Stomach (tissue), 4 donors: ENCODE data around the gene CNEP1R1.

Experiments used
- CTCF ChIP-seq, 7 experiments: fragments of 450-650 bp in 4 of 7; fragments of 200-600 bp in 3 of 7; sonication (generic) in 3 of 7; IDR thresholded peaks; one replicate each; pipeline ENCODE4 v1.5.1; 2016 to 2019; ENCODE audit warnings: antibody characterized with exemption in 7 of 7, control low read depth in 2 of 7, mild to moderate bottlenecking in 1 of 7
- EP300 ChIP-seq: sonication (generic); formaldehyde crosslinking; IDR thresholded peaks from one replicate; pipeline ENCODE4 v1.6.1; 2017; ENCODE audit warnings: antibody characterized with exemption
- POLR2A ChIP-seq, 4 donors: fragments of 450-650 bp; IDR thresholded peaks; one replicate each; pipeline ENCODE4 v1.6.1; 2016; ENCODE audit warnings: antibody characterized with exemption in 4 of 4, control low read depth in 2 of 4, mild to moderate bottlenecking in 1 of 4, moderate library complexity in 1 of 4
- POLR2AphosphoS5 ChIP-seq, 3 donors: sonication (generic); formaldehyde crosslinking; IDR thresholded peaks; one replicate each; pipeline ENCODE4 v1.6.1; 2016; ENCODE audit warnings: antibody characterized with exemption in 3 of 3

- no peak for TF ChIP-seq CTCF (IDR thresholded peaks at IDR 0.05)
- no peak for TF ChIP-seq POLR2AphosphoS5 (IDR thresholded peaks at IDR 0.05)
- TF ChIP-seq EP300, result no peak
- TF ChIP-seq POLR2A (IDR thresholded peaks at IDR 0.05), result no peak
Observed at GRCh38 chr16:50025537-50025931, 509 bp downstream of the CNEP1R1 start.
